ENCODE data around the gene PPARGC1A.

DNA sequence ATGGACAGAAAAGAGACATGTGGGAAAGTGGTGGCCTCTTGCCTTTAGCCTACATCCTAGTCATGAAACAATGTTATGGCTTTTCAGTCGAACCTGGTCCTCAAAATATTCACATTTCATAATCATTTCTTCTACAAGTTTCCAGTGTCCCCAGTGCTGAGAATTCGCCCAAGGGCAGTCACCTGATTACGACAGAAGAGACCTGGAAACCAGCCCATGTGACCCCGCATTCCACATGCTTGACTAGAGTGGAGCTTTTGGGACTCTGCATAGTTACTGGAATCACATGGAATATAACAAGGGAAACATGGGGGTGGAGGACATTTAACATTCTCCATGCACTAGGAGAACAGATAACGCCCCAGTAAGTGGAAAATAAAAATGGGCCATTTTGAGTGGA is 100.1 kb downstream of the PPARGC1A start:
- TF ChIP-seq CTCF (IDR thresholded peaks at IDR 0.05) (no peak), POLR2A (IDR thresholded peaks at IDR 0.05) (no peak)

Measured in esophagus squamous epithelium (tissue), 4 donors.